ENCODE results near the gene CCDC198. TPM values are rescaled to one million over a fixed set of nuclear protein-coding genes. Genes with fewer than 3 reads are reported as not detected.

CCDC198 gene
- total RNA-seq, 1 donor from 2014 or later: not detected

GRCh38 chr14:57498035-57498434 lies 4.4 kb upstream of the CCDC198 start:
- Mint-ChIP-seq H3K4me1 (ENCODE audit: unreplicated experiment) (peaks cover 4% of the 10 kb centered on the region), H3K27ac (ENCODE audit: unreplicated experiment) (no peak overlapping the region), H3K27me3 (ENCODE audit: unreplicated experiment) (no peaks in the 10 kb centered on the region), H3K36me3 (ENCODE audit: low read depth, unreplicated experiment) (no peaks in the 10 kb centered on the region), H3K4me3 (ENCODE audit: unreplicated experiment) (no peak overlapping the region), H3K9me3 (ENCODE audit: unreplicated experiment) (no peaks in the 10 kb centered on the region)
- no peak for DNase-seq (ENCODE audit: low spot score)
- TF ChIP-seq, protein P1, sequence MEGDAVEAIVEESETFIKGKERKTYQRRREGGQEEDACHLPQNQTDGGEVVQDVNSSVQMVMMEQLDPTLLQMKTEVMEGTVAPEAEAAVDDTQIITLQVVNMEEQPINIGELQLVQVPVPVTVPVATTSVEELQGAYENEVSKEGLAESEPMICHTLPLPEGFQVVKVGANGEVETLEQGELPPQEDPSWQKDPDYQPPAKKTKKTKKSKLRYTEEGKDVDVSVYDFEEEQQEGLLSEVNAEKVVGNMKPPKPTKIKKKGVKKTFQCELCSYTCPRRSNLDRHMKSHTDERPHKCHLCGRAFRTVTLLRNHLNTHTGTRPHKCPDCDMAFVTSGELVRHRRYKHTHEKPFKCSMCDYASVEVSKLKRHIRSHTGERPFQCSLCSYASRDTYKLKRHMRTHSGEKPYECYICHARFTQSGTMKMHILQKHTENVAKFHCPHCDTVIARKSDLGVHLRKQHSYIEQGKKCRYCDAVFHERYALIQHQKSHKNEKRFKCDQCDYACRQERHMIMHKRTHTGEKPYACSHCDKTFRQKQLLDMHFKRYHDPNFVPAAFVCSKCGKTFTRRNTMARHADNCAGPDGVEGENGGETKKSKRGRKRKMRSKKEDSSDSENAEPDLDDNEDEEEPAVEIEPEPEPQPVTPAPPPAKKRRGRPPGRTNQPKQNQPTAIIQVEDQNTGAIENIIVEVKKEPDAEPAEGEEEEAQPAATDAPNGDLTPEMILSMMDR (IDR thresholded peaks at IDR 0.05; ENCODE audit: unreplicated experiment): no peak

- no peaks in the 10 kb centered on the region for H3K27me3 Mint-ChIP-seq (ENCODE audit: unreplicated experiment)
- H3K9me3 Mint-ChIP-seq (ENCODE audit: unreplicated experiment): no peaks in the 10 kb centered on the region
- TF ChIP-seq, protein P1 (IDR thresholded peaks at IDR 0.05; ENCODE audit: unreplicated experiment): no peak
- no peaks in the 10 kb centered on the region for H3K36me3 Mint-ChIP-seq (ENCODE audit: low read depth, unreplicated experiment)
- H3K4me3 Mint-ChIP-seq (ENCODE audit: unreplicated experiment): no peak overlapping the region
- no peak overlapping the region for H3K27ac Mint-ChIP-seq (ENCODE audit: unreplicated experiment)
- no peaks in the 10 kb centered on the region for H3K4me1 Mint-ChIP-seq (ENCODE audit: unreplicated experiment)
- DNase-seq (ENCODE audit: low spot score): no peak
Observed at GRCh38 chr14:57495416-57495815, 1.8 kb upstream of the CCDC198 start.

GRCh38 chr14:57492859-57493258 lies 798 bp downstream of the CCDC198 start:
- Mint-ChIP-seq H3K27ac (ENCODE audit: unreplicated experiment) (no peak overlapping the region), H3K36me3 (ENCODE audit: low read depth, unreplicated experiment) (no peaks in the 10 kb centered on the region), H3K4me1 (ENCODE audit: unreplicated experiment) (no peaks in the 10 kb centered on the region), H3K27me3 (ENCODE audit: unreplicated experiment) (no peaks in the 10 kb centered on the region), H3K4me3 (ENCODE audit: unreplicated experiment) (no peak overlapping the region), H3K9me3 (ENCODE audit: unreplicated experiment) (no peaks in the 10 kb centered on the region)
- TF ChIP-seq, protein P1 (IDR thresholded peaks at IDR 0.05; ENCODE audit: unreplicated experiment): no peak
- DNase-seq (ENCODE audit: low spot score): no peak

DNA sequence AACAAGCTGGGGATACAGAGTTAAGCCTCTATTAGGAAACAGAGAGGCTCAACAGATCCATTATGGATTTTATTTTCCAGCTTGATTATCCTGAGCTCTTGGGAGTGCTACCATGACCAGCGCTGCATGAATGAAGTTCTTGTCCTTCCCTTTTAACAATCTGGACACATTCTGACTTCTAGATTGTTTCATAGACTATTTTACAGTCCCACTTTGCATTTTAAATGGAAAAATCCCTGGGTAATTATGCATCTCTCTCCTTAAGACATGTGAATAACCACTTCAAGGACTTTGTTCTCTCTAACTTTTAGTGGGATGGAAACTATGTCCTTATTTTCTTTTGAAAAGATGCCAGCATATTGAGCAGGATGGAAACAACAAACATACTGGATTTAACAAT lies 2.0 kb downstream of the CCDC198 start:
- no peak for DNase-seq (ENCODE audit: low spot score)
- Mint-ChIP-seq H3K4me1 (ENCODE audit: unreplicated experiment) (no peaks in the 10 kb centered on the region), H3K36me3 (ENCODE audit: low read depth, unreplicated experiment) (no peaks in the 10 kb centered on the region), H3K9me3 (ENCODE audit: unreplicated experiment) (no peaks in the 10 kb centered on the region), H3K27me3 (ENCODE audit: unreplicated experiment) (no peaks in the 10 kb centered on the region), H3K4me3 (ENCODE audit: unreplicated experiment) (no peak overlapping the region), H3K27ac (ENCODE audit: unreplicated experiment) (no peak overlapping the region)
- TF ChIP-seq, protein P1 (IDR thresholded peaks at IDR 0.05; ENCODE audit: unreplicated experiment): no peak

- Mint-ChIP-seq H3K4me3 (ENCODE audit: unreplicated experiment) (no peak overlapping the region), H3K27me3 (ENCODE audit: unreplicated experiment) (no peaks in the 10 kb centered on the region), H3K9me3 (ENCODE audit: unreplicated experiment) (no peaks in the 10 kb centered on the region), H3K36me3 (ENCODE audit: low read depth, unreplicated experiment) (no peaks in the 10 kb centered on the region), H3K27ac (ENCODE audit: unreplicated experiment) (no peak overlapping the region), H3K4me1 (ENCODE audit: unreplicated experiment) (no peaks in the 10 kb centered on the region)
- DNase-seq (ENCODE audit: low spot score): no peak
- TF ChIP-seq, protein P1 (IDR thresholded peaks at IDR 0.05; ENCODE audit: unreplicated experiment): no peak
Observed at GRCh38 chr14:57487771-57488170, 5.9 kb downstream of the CCDC198 start.
